HG03342 (cell line): ENCODE data around the gene TRH.
"Not testable (repeated sequence)": the region's sequence is repeated elsewhere in the genome, so short reads cannot be mapped to it uniquely, and the experiment has no call there.

Experiments
- ATAC-seq: cut with Tn5 transposase; IDR thresholded peaks from one replicate; pipeline ENCODE4 v1.9.1; 2021; ENCODE audit warnings: mild to moderate bottlenecking, moderate library complexity; ENCODE audit not compliant: unreplicated experiment

Gene TRH

GRCh38 chr3:130002666-130003598 lies 28.4 kb downstream of the TRH start:
- not testable (repeated sequence) for ATAC-seq

- ATAC-seq: no peak
These were observed 36.0 kb downstream of the TRH start for GRCh38 chr3:130010556-130010955.

- not testable (repeated sequence) for ATAC-seq
These were observed 37.6 kb downstream of the TRH start for GRCh38 chr3:130012108-130012507.

GRCh38 chr3:130013246-130013645 lies 38.7 kb downstream of the TRH start:
- ATAC-seq: not testable (repeated sequence)

- no peak for ATAC-seq
These were observed 40.0 kb downstream of the TRH start for GRCh38 chr3:130014526-130014925.

GRCh38 chr3:130017661-130018060 lies 43.1 kb downstream of the TRH start:
- ATAC-seq: not testable (repeated sequence)

GRCh38 chr3:130026146-130026829 lies 51.8 kb downstream of the TRH start:
- not testable (repeated sequence) for ATAC-seq

- not testable (repeated sequence) for ATAC-seq
These were observed 52.9 kb downstream of the TRH start for GRCh38 chr3:130027437-130027836.
